HL-60 (cell line): ENCODE results near the gene SLC9A7.

ENCODE experiments used
- CTCF ChIP-seq: IDR thresholded peaks from one replicate; pipeline ENCODE4 v1.5.1; 2011; ENCODE audit warnings: low read length, control low read depth, inconsistent platforms; ENCODE audit not compliant: insufficient read depth
- GABPA ChIP-seq: IDR thresholded peaks from 2 replicates; pipeline ENCODE4 v1.6.1; 2012; ENCODE audit warnings: low read depth
- POLR2AphosphoS5 ChIP-seq: IDR thresholded peaks from 2 replicates; pipeline ENCODE4 v1.6.1; 2012; ENCODE audit warnings: low read depth
- REST ChIP-seq: IDR thresholded peaks from 2 replicates; pipeline ENCODE4 v1.6.1; 2012; ENCODE audit warnings: low read depth; ENCODE audit not compliant: insufficient replicate concordance
- SPI1 ChIP-seq: IDR thresholded peaks from 2 replicates; pipeline ENCODE4 v1.6.1; 2012; ENCODE audit warnings: low read depth, mild to moderate bottlenecking, borderline replicate concordance

GRCh38 chrX:46686003-46686645 is 72.8 kb downstream of the SLC9A7 start:
- TF ChIP-seq CTCF (peak; percentile 12), POLR2AphosphoS5 (no peak), REST (no peak), GABPA (no peak), SPI1 (no peak)
